Frontal cortex (tissue), 4 donors: ENCODE measurements around the gene OR7C1. TPM values are rescaled to one million over a fixed set of nuclear protein-coding genes. Genes with fewer than 3 reads are reported as not detected.
"Not testable (repeated sequence)": the region's sequence is repeated elsewhere in the genome, so short reads cannot be mapped to it uniquely, and the experiment has no call there.

Experiments
- DNase-seq, 2 donors: peaks; one replicate each; pipeline ENCODE4 v3.0.0; 2012; ENCODE audit warnings: low spot score in 2 of 2
- FAIRE-seq: peaks from 2 replicates; lab custom pipeline; 2012; peaks lifted over from hg19 to GRCh38; lab: Jason Lieb, UNC
- total RNA-seq: library from RNA; depleted of rRNA; stranded (reverse); fragments of >200 nt; gene quantifications from one replicate; pipeline ENCODE4 v1.2.3, GENCODE V29; 2014
- donor health status: control.
- donor health status: control.
- donor health status: control.

Gene OR7C1
- total RNA-seq, result not detected

GRCh38 chr19:14835011-14835410 is at the start of gene OR7C1, which contains the start of gene OR7A5:
Gene OR7C1 (minus strand): TSS chr19:14835185. CDS start chr19:14800136, 35,049 bp downstream.
Gene OR7A5 (minus strand): TSS chr19:14835185. CDS start chr19:14828241, 6,944 bp downstream.
- FAIRE-seq (no peak), DNase-seq (no peak)

GRCh38 chr19:14871619-14872230 is 36.7 kb upstream of the OR7C1 start:
- FAIRE-seq (no peak), DNase-seq (peak in 1 of 2 donors; percentile 36)

GRCh38 chr19:14868497-14868896 is 33.5 kb upstream of the OR7C1 start:
- DNase-seq, result no peak
- no peak for FAIRE-seq

- no peak for FAIRE-seq
- DNase-seq, result no peak
These were observed 13.8 kb upstream of the OR7C1 start, which contains the start of gene OR7A10 for GRCh38 chr19:14848822-14849221. Gene OR7A10 (minus strand): TSS chr19:14848922. CDS start chr19:14841877, 7,045 bp downstream.

- DNase-seq, result no peak
- no peak for FAIRE-seq
These were observed 8.6 kb upstream of the OR7C1 start for GRCh38 chr19:14843578-14843977.

- FAIRE-seq (no peak), DNase-seq (no peak)
These were observed 8.2 kb upstream of the OR7C1 start for GRCh38 chr19:14843169-14843568.

- DNase-seq, result no peak
- no peak for FAIRE-seq
These were observed 5.2 kb upstream of the OR7C1 start for GRCh38 chr19:14840206-14840605.

GRCh38 chr19:14837391-14837790 is 2.4 kb upstream of the OR7C1 start:
- no peak for DNase-seq
- FAIRE-seq, result no peak

GRCh38 chr19:14830702-14831101 is 4.3 kb downstream of the OR7C1 start:
- DNase-seq (no peak), FAIRE-seq (no peak)

- no peak for DNase-seq
- FAIRE-seq, result no peak
These were observed 9.0 kb downstream of the OR7C1 start for GRCh38 chr19:14826006-14826405.

- DNase-seq (no peak), FAIRE-seq (no peak)
These were observed 13.0 kb downstream of the OR7C1 start for GRCh38 chr19:14821937-14822336.

GRCh38 chr19:14818588-14818987 is 16.4 kb downstream of the OR7C1 start:
- FAIRE-seq, result no peak
- no peak for DNase-seq

GRCh38 chr19:14817052-14817451 is 17.9 kb downstream of the OR7C1 start:
- DNase-seq, result no peak
- no peak for FAIRE-seq

- FAIRE-seq (no peak), DNase-seq (no peak)
These were observed 19.9 kb downstream of the OR7C1 start for GRCh38 chr19:14814982-14815652.

- no peak for DNase-seq
- no peak for FAIRE-seq
These were observed 25.5 kb downstream of the OR7C1 start for GRCh38 chr19:14809272-14810057.

- FAIRE-seq (no peak), DNase-seq (no peak)
These were observed 30.2 kb downstream of the OR7C1 start for GRCh38 chr19:14804765-14805164.

GRCh38 chr19:14798760-14799159 is 36.2 kb downstream of the OR7C1 start:
- FAIRE-seq (no peak), DNase-seq (no peak)

- no peak for FAIRE-seq
- no peak for DNase-seq
These were observed 39.0 kb downstream of the OR7C1 start for GRCh38 chr19:14796021-14796420.

- DNase-seq (no peak), FAIRE-seq (no peak)
These were observed 39.8 kb downstream of the OR7C1 start for GRCh38 chr19:14795078-14795721.

GRCh38 chr19:14792250-14792649 is 42.7 kb downstream of the OR7C1 start:
- DNase-seq, FAIRE-seq: not testable (repeated sequence)
